Suprapubic skin (tissue), 4 donors: ENCODE data around the gene CCDC124. TPM values are rescaled to one million over a fixed set of nuclear protein-coding genes. Genes with fewer than 3 reads are reported as not detected.
"Not testable (repeated sequence)": the region's sequence is repeated elsewhere in the genome, so short reads cannot be mapped to it uniquely, and the experiment has no call there.

Source experiments
- DNase-seq, 2 donors: peaks; one replicate each; pipeline ENCODE4 v3.0.0-alpha.2; 2019; ENCODE audit warnings: low spot score in 2 of 2
- H3K27ac ChIP-seq: fragments of 200-600 bp; sonication (generic); one replicate; pipeline ENCODE4 v1.5.1; 2019
- H3K27me3 ChIP-seq: fragments of 200-600 bp; sonication (generic); one replicate; pipeline ENCODE4 v1.5.1; 2019
- H3K36me3 ChIP-seq: fragments of 200-600 bp; sonication (generic); one replicate; pipeline ENCODE4 v1.5.1; 2019
- H3K4me1 ChIP-seq: fragments of 200-600 bp; sonication (generic); one replicate; pipeline ENCODE4 v1.5.1; 2019
- H3K4me3 ChIP-seq: fragments of 200-600 bp; sonication (generic); one replicate; pipeline ENCODE4 v1.5.1; 2019; ENCODE audit warnings: mild to moderate bottlenecking
- H3K9me3 ChIP-seq: fragments of 200-600 bp; sonication (generic); one replicate; pipeline ENCODE4 v1.5.1; 2019
- CTCF ChIP-seq, 2 donors: fragments of 200-600 bp in 1 of 2; fragments of 450-650 bp in 1 of 2; sonication (generic) in 1 of 2; IDR thresholded peaks; one replicate each; pipeline ENCODE4 v1.5.1; 2016 to 2019; ENCODE audit warnings: antibody characterized with exemption in 2 of 2, mild to moderate bottlenecking in 1 of 2, moderate library complexity in 1 of 2
- EP300 ChIP-seq: sonication (generic); formaldehyde crosslinking; IDR thresholded peaks from one replicate; pipeline ENCODE4 v1.6.1; 2017; ENCODE audit warnings: antibody characterized with exemption
- POLR2A ChIP-seq, 2 donors: fragments of 450-650 bp; IDR thresholded peaks; one replicate each; pipeline ENCODE4 v1.6.1; 2017; ENCODE audit warnings: antibody characterized with exemption in 2 of 2, mild to moderate bottlenecking in 2 of 2, moderate library complexity in 2 of 2
- POLR2AphosphoS5 ChIP-seq, 3 donors: sonication (generic); formaldehyde crosslinking; IDR thresholded peaks; one replicate each; pipeline ENCODE4 v1.6.1; 2017; ENCODE audit warnings: antibody characterized with exemption in 3 of 3
- WGBS: methylation state at CpG from one replicate; pipeline ENCODE4 v1.1.5; 2018; 5-methylcytosine and 5-hydroxymethylcytosine counted together
- total RNA-seq, 4 donors: library from RNA; depleted of rRNA; stranded (reverse); fragments of >200 nt; gene quantifications; one replicate each; pipeline ENCODE4 v1.1.0, GENCODE V29; 2016

Gene CCDC124, protein sequence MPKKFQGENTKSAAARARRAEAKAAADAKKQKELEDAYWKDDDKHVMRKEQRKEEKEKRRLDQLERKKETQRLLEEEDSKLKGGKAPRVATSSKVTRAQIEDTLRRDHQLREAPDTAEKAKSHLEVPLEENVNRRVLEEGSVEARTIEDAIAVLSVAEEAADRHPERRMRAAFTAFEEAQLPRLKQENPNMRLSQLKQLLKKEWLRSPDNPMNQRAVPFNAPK
- 10 to 100 TPM; 24.3 to 42.7 (median 33.1) TPM for total RNA-seq

DNA sequence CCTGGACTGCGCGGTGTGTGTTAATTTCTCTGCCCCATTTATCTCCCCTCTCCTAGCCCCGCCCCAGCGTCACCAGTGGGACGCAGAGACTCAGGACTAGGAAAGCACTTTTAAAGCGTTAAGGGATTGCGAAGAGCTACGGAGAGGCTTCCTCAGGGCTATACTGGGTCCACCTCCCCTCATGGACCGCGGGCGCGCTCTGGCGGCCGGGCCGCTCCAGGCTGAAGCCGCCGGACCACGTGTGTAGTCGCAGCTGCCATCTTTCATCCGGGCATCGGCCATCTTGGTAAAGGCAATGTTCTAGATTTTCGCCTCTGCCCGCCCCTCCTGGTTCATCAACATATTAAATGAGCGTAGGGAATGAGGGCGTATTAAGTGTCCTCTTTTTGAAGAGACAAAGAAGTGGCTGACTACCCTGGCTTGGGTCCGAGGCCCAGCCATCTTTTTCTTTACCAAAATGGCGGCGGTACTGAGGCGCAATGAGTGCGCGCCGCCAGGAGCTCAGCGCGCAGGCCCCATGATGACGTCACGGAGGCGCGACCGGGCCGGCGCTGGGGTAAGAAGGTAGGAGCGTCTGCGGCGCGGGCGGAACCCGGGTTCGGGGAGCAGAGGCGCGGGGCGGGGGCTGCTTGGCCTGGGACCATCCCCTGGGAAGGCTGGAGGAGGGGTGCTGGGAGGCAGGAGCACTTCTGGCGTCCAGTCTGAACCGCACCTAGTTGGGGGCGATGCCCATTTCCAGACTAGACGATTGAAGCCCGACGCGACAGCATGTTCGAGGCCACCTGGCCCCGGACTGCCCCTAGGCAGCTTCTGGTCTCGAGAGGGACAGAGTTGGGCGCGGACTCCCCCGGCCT is at the start of gene CCDC124:
Gene CCDC124 (plus strand): TSS at position 531 of the 854 bp plus-strand sequence. CDS start 3,406 bp downstream, outside the sequence.
- DNase-seq, result peak; percentile 94 to 95
- H3K27ac ChIP-seq, result peak within 1 kb of the TSS; percentile 81
- H3K36me3 ChIP-seq, result peaks cover 6% of the 10 kb centered on the region
- no peaks in the 10 kb centered on the region for H3K27me3 ChIP-seq
- 0% methylated on average over 47 of the region's 64 CpGs for WGBS
- peak in 1 of 2 donors; percentile 81 for TF ChIP-seq POLR2A (IDR thresholded peaks at IDR 0.05)
- TF ChIP-seq EP300, result no peak
- peak; percentile 55 to 79 (median 59) for TF ChIP-seq POLR2AphosphoS5 (IDR thresholded peaks at IDR 0.05)
- TF ChIP-seq CTCF (IDR thresholded peaks at IDR 0.05), result peak; percentile 71 to 83
- peaks cover 23% of the 10 kb centered on the region for H3K4me1 ChIP-seq
- H3K4me3 ChIP-seq, result peak within 1 kb of the TSS; percentile 85
- H3K9me3 ChIP-seq, result no peaks in the 10 kb centered on the region

- 84% methylated on average over 14 of the region's 33 CpGs for WGBS
- Histone ChIP-seq H3K36me3 (no peaks in the 10 kb centered on the region), H3K27me3 (peaks cover 19% of the 10 kb centered on the region), H3K4me3 (no peak overlapping the region), H3K4me1 (no peaks in the 10 kb centered on the region), H3K9me3 (no peaks in the 10 kb centered on the region), H3K27ac (no peak overlapping the region)
- TF ChIP-seq EP300 (no peak), POLR2AphosphoS5 (IDR thresholded peaks at IDR 0.05) (no peak), CTCF (IDR thresholded peaks at IDR 0.05) (no peak), POLR2A (IDR thresholded peaks at IDR 0.05) (no peak)
- no peak for DNase-seq
Measured at GRCh38 chr19:17883627-17884410, 49.0 kb upstream of the CCDC124 start.

GRCh38 chr19:17886515-17886914 is 46.3 kb upstream of the CCDC124 start:
- no peaks in the 10 kb centered on the region for H3K36me3 ChIP-seq
- no peaks in the 10 kb centered on the region for H3K9me3 ChIP-seq
- H3K27ac ChIP-seq, result no peak overlapping the region
- H3K4me3 ChIP-seq, result no peak overlapping the region
- WGBS, result 79% methylated on average over 7 of the region's 7 CpGs
- TF ChIP-seq POLR2A (IDR thresholded peaks at IDR 0.05) (no peak), CTCF (IDR thresholded peaks at IDR 0.05) (no peak), EP300 (no peak), POLR2AphosphoS5 (IDR thresholded peaks at IDR 0.05) (no peak)
- H3K27me3 ChIP-seq, result peaks cover 38% of the 10 kb centered on the region
- H3K4me1 ChIP-seq, result no peaks in the 10 kb centered on the region
- DNase-seq, result no peak

DNA sequence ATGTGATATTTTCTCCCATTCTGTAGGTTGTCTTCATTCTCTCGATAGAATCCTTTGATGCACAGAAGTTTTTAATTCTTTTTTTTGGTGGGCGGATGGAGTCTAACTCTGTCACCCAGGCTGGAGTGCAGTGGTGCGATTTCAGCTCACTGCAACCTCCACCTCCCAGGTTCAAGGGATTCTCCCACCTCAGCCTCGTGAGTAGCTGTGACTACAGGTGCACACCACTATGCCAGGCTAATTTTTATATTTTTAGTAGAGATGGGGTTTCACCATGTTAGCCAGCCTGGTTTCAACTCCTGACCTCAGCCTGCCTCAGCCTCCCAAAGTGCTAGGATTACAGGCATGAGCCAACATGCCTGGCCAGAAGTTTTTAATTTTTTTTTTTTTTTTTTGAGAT is 45.6 kb upstream of the CCDC124 start:
- H3K4me3 ChIP-seq, H3K4me1 ChIP-seq, DNase-seq, H3K9me3 ChIP-seq, H3K27ac ChIP-seq, H3K36me3 ChIP-seq: not testable (repeated sequence)
- WGBS, result 72% methylated on average over 4 of the region's 4 CpGs
- peaks cover 39% of the 10 kb centered on the region for H3K27me3 ChIP-seq

- H3K27ac ChIP-seq, result no peak overlapping the region
- 94% methylated on average over 7 of the region's 7 CpGs for WGBS
- no peaks in the 10 kb centered on the region for H3K4me1 ChIP-seq
- DNase-seq, result no peak
- H3K36me3 ChIP-seq, result no peaks in the 10 kb centered on the region
- TF ChIP-seq POLR2AphosphoS5 (IDR thresholded peaks at IDR 0.05), result no peak
- TF ChIP-seq CTCF (IDR thresholded peaks at IDR 0.05), result no peak
- TF ChIP-seq POLR2A (IDR thresholded peaks at IDR 0.05), result no peak
- TF ChIP-seq EP300, result no peak
- no peaks in the 10 kb centered on the region for H3K9me3 ChIP-seq
- peaks cover 40% of the 10 kb centered on the region for H3K27me3 ChIP-seq
- H3K4me3 ChIP-seq, result no peak overlapping the region
Measured at GRCh38 chr19:17888260-17888659, 44.6 kb upstream of the CCDC124 start.
